Measurements from ENCODE around the gene LEMD2.

Gene LEMD2

GRCh38 chr6:33763483-33763882, 25.4 kb downstream of the LEMD2 start:
- Histone ChIP-seq H3K9ac (ENCODE audit: low read length) (no peak overlapping the region), H3K4me3 (ENCODE audit: low read length) (no peak overlapping the region), H3K36me3 (ENCODE audit: control insufficient read depth, insufficient read depth, low read length) (no peaks in the 10 kb centered on the region), H3K27me3 (ENCODE audit: control insufficient read depth, insufficient read depth, low read length) (no peaks in the 10 kb centered on the region), H3K4me1 (ENCODE audit: control insufficient read depth, insufficient read depth, low read length) (no peaks in the 10 kb centered on the region), H3K27ac (ENCODE audit: low read depth, low read length) (no peak overlapping the region)

- Histone ChIP-seq H3K36me3 (ENCODE audit: control insufficient read depth, insufficient read depth, low read length) (no peaks in the 10 kb centered on the region), H3K27ac (ENCODE audit: low read depth, low read length) (no peak overlapping the region), H3K4me1 (ENCODE audit: control insufficient read depth, insufficient read depth, low read length) (no peaks in the 10 kb centered on the region), H3K27me3 (ENCODE audit: control insufficient read depth, insufficient read depth, low read length) (no peaks in the 10 kb centered on the region), H3K9ac (ENCODE audit: low read length) (no peak overlapping the region), H3K4me3 (ENCODE audit: low read length) (no peak overlapping the region)
Observed at GRCh38 chr6:33762713-33763112, 26.2 kb downstream of the LEMD2 start.

GRCh38 chr6:33761922-33762629, 26.9 kb downstream of the LEMD2 start:
- Histone ChIP-seq H3K36me3 (ENCODE audit: control insufficient read depth, insufficient read depth, low read length) (no peaks in the 10 kb centered on the region), H3K27ac (ENCODE audit: low read depth, low read length) (no peak overlapping the region), H3K27me3 (ENCODE audit: control insufficient read depth, insufficient read depth, low read length) (peaks cover 1% of the 10 kb centered on the region), H3K9ac (ENCODE audit: low read length) (no peak overlapping the region), H3K4me1 (ENCODE audit: control insufficient read depth, insufficient read depth, low read length) (no peaks in the 10 kb centered on the region), H3K4me3 (ENCODE audit: low read length) (no peak overlapping the region)

GRCh38 chr6:33761581-33761921, 27.4 kb downstream of the LEMD2 start:
- Histone ChIP-seq H3K4me1 (ENCODE audit: control insufficient read depth, insufficient read depth, low read length) (no peaks in the 10 kb centered on the region), H3K36me3 (ENCODE audit: control insufficient read depth, insufficient read depth, low read length) (no peaks in the 10 kb centered on the region), H3K27me3 (ENCODE audit: control insufficient read depth, insufficient read depth, low read length) (peaks cover 4% of the 10 kb centered on the region), H3K27ac (ENCODE audit: low read depth, low read length) (no peak overlapping the region), H3K9ac (ENCODE audit: low read length) (no peak overlapping the region), H3K4me3 (ENCODE audit: low read length) (no peak overlapping the region)

- no peaks in the 10 kb centered on the region for H3K36me3 ChIP-seq (ENCODE audit: control insufficient read depth, insufficient read depth, low read length)
- peaks cover 4% of the 10 kb centered on the region for H3K27me3 ChIP-seq (ENCODE audit: control insufficient read depth, insufficient read depth, low read length)
- no peaks in the 10 kb centered on the region for H3K4me1 ChIP-seq (ENCODE audit: control insufficient read depth, insufficient read depth, low read length)
- no peak overlapping the region for H3K27ac ChIP-seq (ENCODE audit: low read depth, low read length)
- no peak overlapping the region for H3K4me3 ChIP-seq (ENCODE audit: low read length)
- H3K9ac ChIP-seq (ENCODE audit: low read length): no peak overlapping the region
Observed at GRCh38 chr6:33759887-33760629, 28.9 kb downstream of the LEMD2 start.

- Histone ChIP-seq H3K9ac (ENCODE audit: low read length) (no peak overlapping the region), H3K27me3 (ENCODE audit: control insufficient read depth, insufficient read depth, low read length) (peaks cover 4% of the 10 kb centered on the region), H3K36me3 (ENCODE audit: control insufficient read depth, insufficient read depth, low read length) (no peaks in the 10 kb centered on the region), H3K4me3 (ENCODE audit: low read length) (no peak overlapping the region), H3K27ac (ENCODE audit: low read depth, low read length) (no peak overlapping the region), H3K4me1 (ENCODE audit: control insufficient read depth, insufficient read depth, low read length) (no peaks in the 10 kb centered on the region)
Observed at GRCh38 chr6:33758815-33759216, 30.1 kb downstream of the LEMD2 start.

GRCh38 chr6:33757906-33758305, 31.0 kb downstream of the LEMD2 start:
- H3K4me3 ChIP-seq (ENCODE audit: low read length): no peak overlapping the region
- H3K4me1 ChIP-seq (ENCODE audit: control insufficient read depth, insufficient read depth, low read length): no peaks in the 10 kb centered on the region
- H3K27me3 ChIP-seq (ENCODE audit: control insufficient read depth, insufficient read depth, low read length): peaks cover 4% of the 10 kb centered on the region
- H3K27ac ChIP-seq (ENCODE audit: low read depth, low read length): no peak overlapping the region
- H3K9ac ChIP-seq (ENCODE audit: low read length): no peak overlapping the region
- H3K36me3 ChIP-seq (ENCODE audit: control insufficient read depth, insufficient read depth, low read length): no peaks in the 10 kb centered on the region

GRCh38 chr6:33757113-33757512, 31.8 kb downstream of the LEMD2 start:
- no peaks in the 10 kb centered on the region for H3K36me3 ChIP-seq (ENCODE audit: control insufficient read depth, insufficient read depth, low read length)
- H3K9ac ChIP-seq (ENCODE audit: low read length): no peak overlapping the region
- no peak overlapping the region for H3K27ac ChIP-seq (ENCODE audit: low read depth, low read length)
- no peak overlapping the region for H3K4me3 ChIP-seq (ENCODE audit: low read length)
- peaks cover 4% of the 10 kb centered on the region for H3K27me3 ChIP-seq (ENCODE audit: control insufficient read depth, insufficient read depth, low read length)
- no peaks in the 10 kb centered on the region for H3K4me1 ChIP-seq (ENCODE audit: control insufficient read depth, insufficient read depth, low read length)

- Histone ChIP-seq H3K4me1 (ENCODE audit: control insufficient read depth, insufficient read depth, low read length) (no peaks in the 10 kb centered on the region), H3K9ac (ENCODE audit: low read length) (no peak overlapping the region), H3K27me3 (ENCODE audit: control insufficient read depth, insufficient read depth, low read length) (peaks cover 4% of the 10 kb centered on the region), H3K27ac (ENCODE audit: low read depth, low read length) (no peak overlapping the region), H3K36me3 (ENCODE audit: control insufficient read depth, insufficient read depth, low read length) (no peaks in the 10 kb centered on the region), H3K4me3 (ENCODE audit: low read length) (no peak overlapping the region)
Observed at GRCh38 chr6:33756211-33756954, 32.5 kb downstream of the LEMD2 start.

GRCh38 chr6:33755070-33755869, 33.7 kb downstream of the LEMD2 start:
- Histone ChIP-seq H3K4me1 (ENCODE audit: control insufficient read depth, insufficient read depth, low read length) (no peaks in the 10 kb centered on the region), H3K36me3 (ENCODE audit: control insufficient read depth, insufficient read depth, low read length) (no peaks in the 10 kb centered on the region), H3K9ac (ENCODE audit: low read length) (no peak overlapping the region), H3K27me3 (ENCODE audit: control insufficient read depth, insufficient read depth, low read length) (peaks cover 4% of the 10 kb centered on the region), H3K4me3 (ENCODE audit: low read length) (no peak overlapping the region), H3K27ac (ENCODE audit: low read depth, low read length) (no peak overlapping the region)

- Histone ChIP-seq H3K9ac (ENCODE audit: low read length) (no peak overlapping the region), H3K36me3 (ENCODE audit: control insufficient read depth, insufficient read depth, low read length) (no peaks in the 10 kb centered on the region), H3K4me1 (ENCODE audit: control insufficient read depth, insufficient read depth, low read length) (no peaks in the 10 kb centered on the region), H3K4me3 (ENCODE audit: low read length) (no peak overlapping the region), H3K27ac (ENCODE audit: low read depth, low read length) (no peak overlapping the region), H3K27me3 (ENCODE audit: control insufficient read depth, insufficient read depth, low read length) (peaks cover 4% of the 10 kb centered on the region)
Observed at GRCh38 chr6:33754222-33754621, 34.7 kb downstream of the LEMD2 start.

GRCh38 chr6:33752646-33753015, 36.3 kb downstream of the LEMD2 start:
- H3K27me3 ChIP-seq (ENCODE audit: control insufficient read depth, insufficient read depth, low read length): peaks cover 4% of the 10 kb centered on the region
- H3K9ac ChIP-seq (ENCODE audit: low read length): no peak overlapping the region
- no peak overlapping the region for H3K27ac ChIP-seq (ENCODE audit: low read depth, low read length)
- no peaks in the 10 kb centered on the region for H3K4me1 ChIP-seq (ENCODE audit: control insufficient read depth, insufficient read depth, low read length)
- no peaks in the 10 kb centered on the region for H3K36me3 ChIP-seq (ENCODE audit: control insufficient read depth, insufficient read depth, low read length)
- H3K4me3 ChIP-seq (ENCODE audit: low read length): no peak overlapping the region

Data from rectal smooth muscle tissue (tissue), 1 donor.